Cardiac muscle cell (in vitro differentiated cells and primary cell): ENCODE measurements around the gene HS6ST3. TPM values are rescaled to one million over a fixed set of nuclear protein-coding genes. Genes with fewer than 3 reads are reported as not detected.

ENCODE experiments used
- DNase-seq, 2 donors: peaks; one replicate each; pipeline versions ENCODE4 v3.0.0 to v3.0.0-alpha.2; 2010 to 2017; ENCODE audit warnings: low read depth in 1 of 2, low spot score in 1 of 2
- H3K27ac ChIP-seq: fragments of 200-600 bp; sonication (generic); 2 replicates; pipeline ENCODE4 v1.5.1; 2016
- H3K27me3 ChIP-seq: fragments of 200-600 bp; sonication (generic); 2 replicates; pipeline ENCODE4 v1.6.0; 2016; ENCODE audit warnings: control low read depth
- H3K36me3 ChIP-seq: fragments of 200-600 bp; sonication (generic); 2 replicates; pipeline ENCODE4 v1.5.1; 2016; ENCODE audit warnings: control low read depth
- H3K4me1 ChIP-seq: fragments of 200-600 bp; sonication (generic); 2 replicates; pipeline ENCODE4 v1.8.1; 2017; ENCODE audit warnings: low read depth, mild to moderate bottlenecking, mixed run types
- H3K4me3 ChIP-seq: fragments of 200-600 bp; sonication (generic); 2 replicates; pipeline ENCODE4 v1.5.1; 2016; ENCODE audit warnings: mild to moderate bottlenecking
- H3K9me3 ChIP-seq: fragments of 200-600 bp; sonication (generic); 2 replicates; pipeline ENCODE4 v1.5.1; 2017; ENCODE audit warnings: low read depth, mild to moderate bottlenecking, control low read depth
- CTCF ChIP-seq: IDR thresholded peaks from 2 replicates; pipeline ENCODE4 v1.5.1; 2012; ENCODE audit warnings: low read depth, mild to moderate bottlenecking, low read length
- polyA plus RNA-seq: library from polyadenylated mRNA; unstranded; fragments of >200 nt; fragmentation: Nextera tagmentation; extraction: Ambion mirVana; gene quantifications from 2 replicates; pipeline ENCODE4 v1.2.1, GENCODE V29; 2016
- total RNA-seq: library from RNA; depleted of rRNA; stranded (reverse); fragments of >200 nt; gene quantifications from 2 replicates; pipeline ENCODE4 v1.2.3, GENCODE V29; 2016

The HS6ST3 gene
- total and polyA plus RNA-seq, 2 experiments from 2014 or later = 0.38 to 0.39 TPM

- TF ChIP-seq CTCF = no peak
- Histone ChIP-seq H3K36me3 (no peaks in the 10 kb centered on the region), H3K27ac (no peak overlapping the region), H3K9me3 (no peaks in the 10 kb centered on the region), H3K4me3 (no peak overlapping the region), H3K27me3 (no peaks in the 10 kb centered on the region), H3K4me1 (peaks cover 17% of the 10 kb centered on the region)
- no peak for DNase-seq
These were observed 195.8 kb downstream of the HS6ST3 start for GRCh38 chr13:96285729-96286128.

GRCh38 chr13:96294930-96295881 lies 205.3 kb downstream of the HS6ST3 start:
- H3K27ac ChIP-seq = no peak overlapping the region
- H3K27me3 ChIP-seq = no peaks in the 10 kb centered on the region
- no peaks in the 10 kb centered on the region for H3K9me3 ChIP-seq
- DNase-seq = peak in 1 of 2 donors; percentile 5
- no peaks in the 10 kb centered on the region for H3K36me3 ChIP-seq
- no peak for TF ChIP-seq CTCF
- no peak overlapping the region for H3K4me3 ChIP-seq
- H3K4me1 ChIP-seq = peaks cover 3% of the 10 kb centered on the region

- peaks cover 3% of the 10 kb centered on the region for H3K4me1 ChIP-seq
- no peaks in the 10 kb centered on the region for H3K9me3 ChIP-seq
- H3K27me3 ChIP-seq = no peaks in the 10 kb centered on the region
- H3K27ac ChIP-seq = no peak overlapping the region
- no peak for TF ChIP-seq CTCF
- DNase-seq = no peak
- H3K36me3 ChIP-seq = no peaks in the 10 kb centered on the region
- no peak overlapping the region for H3K4me3 ChIP-seq
These were observed 207.5 kb downstream of the HS6ST3 start for GRCh38 chr13:96297360-96297759.

GRCh38 chr13:96299235-96299634 lies 209.3 kb downstream of the HS6ST3 start:
- no peaks in the 10 kb centered on the region for H3K36me3 ChIP-seq
- H3K27me3 ChIP-seq = no peaks in the 10 kb centered on the region
- no peaks in the 10 kb centered on the region for H3K9me3 ChIP-seq
- no peak overlapping the region for H3K27ac ChIP-seq
- no peak overlapping the region for H3K4me3 ChIP-seq
- no peak for DNase-seq
- peaks cover 3% of the 10 kb centered on the region for H3K4me1 ChIP-seq
- TF ChIP-seq CTCF = no peak

- no peaks in the 10 kb centered on the region for H3K9me3 ChIP-seq
- no peaks in the 10 kb centered on the region for H3K36me3 ChIP-seq
- no peaks in the 10 kb centered on the region for H3K27me3 ChIP-seq
- H3K4me3 ChIP-seq = no peak overlapping the region
- TF ChIP-seq CTCF = no peak
- no peak overlapping the region for H3K27ac ChIP-seq
- H3K4me1 ChIP-seq = no peaks in the 10 kb centered on the region
- no peak for DNase-seq
These were observed 218.7 kb downstream of the HS6ST3 start for GRCh38 chr13:96308568-96308967.
